Mammary epithelial cell (primary cell): Measurements from ENCODE around the gene KLHL13.

Source experiments
- CTCF ChIP-seq, 2 donors: IDR thresholded peaks in 1 of 2; conservative IDR thresholded peaks in 1 of 2; 2 replicates each; pipeline ENCODE4 v1.5.1; 2011 to 2012; ENCODE audit warnings: inconsistent platforms in 2 of 2, low read length in 2 of 2, mild to moderate bottlenecking in 2 of 2, control low read depth in 1 of 2, low read depth in 1 of 2; ENCODE audit not compliant: insufficient read depth in 1 of 2; ENCODE audit errors: extremely low read depth in 1 of 2
- EZH2 ChIP-seq: IDR thresholded peaks from 2 replicates; pipeline ENCODE4 v1.6.1; 2012; ENCODE audit warnings: low read length, inconsistent platforms, borderline replicate concordance

GRCh38 chrX:118025226-118025625 lies 91.4 kb downstream of the KLHL13 start:
- TF ChIP-seq CTCF (conservative IDR thresholded peaks at IDR 0.05 in 1 of 2, IDR thresholded peaks at IDR 0.05 in 1 of 2; ENCODE audit: extremely low read depth in 1 of 2, insufficient read depth in 1 of 2, low read depth in 1 of 2, low read length in 2 of 2) (no peak), EZH2 (no peak)
